Spleen (tissue), 11 donors: ENCODE results near the gene TRIM40. TPM values are rescaled to one million over a fixed set of nuclear protein-coding genes. Genes with fewer than 3 reads are reported as not detected.

Experiments used
- DNase-seq: peaks from one replicate; pipeline ENCODE4 v3.0.0-alpha.2; 2020
- H3K27ac ChIP-seq, 8 donors: fragments of 200-600 bp; sonication (generic) in 7 of 8; 1 replicate in 4 of 8; 2 replicates in 4 of 8; pipeline versions ENCODE4 v1.5.0 to v1.8.0; 2016 to 2021; ENCODE audit warnings: inconsistent platforms in 4 of 8, mild to moderate bottlenecking in 4 of 8, moderate library complexity in 1 of 8
- H3K27me3 ChIP-seq, 7 donors: fragments of 200-600 bp; sonication (generic) in 6 of 7; replicated peaks in 1 of 7; 1 replicate in 4 of 7; 2 replicates in 3 of 7; pipeline versions ENCODE4 v1.5.0 to v1.8.0; 2016 to 2021; ENCODE audit warnings: inconsistent platforms in 3 of 7, mild to moderate bottlenecking in 1 of 7
- H3K36me3 ChIP-seq, 6 donors: fragments of 200-600 bp; sonication (generic) in 5 of 6; 1 replicate in 4 of 6; 2 replicates in 2 of 6; pipeline versions ENCODE4 v1.5.0 to v1.8.0; 2016 to 2021; ENCODE audit warnings: inconsistent platforms in 2 of 6
- H3K4me1 ChIP-seq, 6 donors: fragments of 200-600 bp; sonication (generic) in 5 of 6; 1 replicate in 3 of 6; 2 replicates in 3 of 6; pipeline versions ENCODE4 v1.5.0 to v1.8.0; 2016 to 2021; ENCODE audit warnings: inconsistent platforms in 3 of 6
- H3K4me3 ChIP-seq, 8 donors: fragments of 200-600 bp; sonication (generic) in 7 of 8; 1 replicate in 4 of 8; 2 replicates in 4 of 8; pipeline versions ENCODE4 v1.5.0 to v1.8.0; 2016 to 2021; ENCODE audit warnings: inconsistent platforms in 4 of 8, mild to moderate bottlenecking in 4 of 8, moderate library complexity in 2 of 8
- H3K9me3 ChIP-seq, 8 donors: fragments of 200-600 bp; sonication (generic) in 7 of 8; 1 replicate in 4 of 8; 2 replicates in 4 of 8; pipeline versions ENCODE4 v1.5.0 to v1.8.0; 2016 to 2021; ENCODE audit warnings: inconsistent platforms in 4 of 8
- POLR2A ChIP-seq, 3 donors: fragments of 450-650 bp; IDR thresholded peaks; one replicate each; pipeline ENCODE4 v1.5.1; 2017; ENCODE audit warnings: antibody characterized with exemption in 3 of 3, mild to moderate bottlenecking in 1 of 3
- POLR2AphosphoS5 ChIP-seq, 3 donors: sonication (generic); formaldehyde crosslinking; IDR thresholded peaks; one replicate each; pipeline ENCODE4 v1.5.1; 2017; ENCODE audit warnings: antibody characterized with exemption in 3 of 3
- WGBS, 5 donors: extraction: QIAGEN DNeasy Blood & Tissue Kit in 3 of 5; methylation state at CpG; one replicate each; pipeline versions ENCODE4 v1.1.5 to v1.1.7; 2013 to 2018; 5-methylcytosine and 5-hydroxymethylcytosine counted together
- intact Hi-C: fragments of 100-400 bp; cut with DNase I; formaldehyde crosslinking; loops from one replicate; pipeline ENCODE4 v1.15.0; 2023; ENCODE audit warnings: low total_unique reads
- polyA plus RNA-seq, 3 donors: library from polyadenylated mRNA; stranded (reverse); fragments of 200-250 nt; gene quantifications; one replicate each; pipeline ENCODE4 v1.2.1, GENCODE V29; 2013
- total RNA-seq, 7 donors: library from RNA; depleted of rRNA in 3 of 7; stranded (reverse); fragments of >200 nt in 3 of 7; fragmentation: NEBNext Ultra II Directional in 4 of 7; extraction: Animal tissue kit (Norgen Biotek cat#: 25700) in 4 of 7; gene quantifications; one replicate each; pipeline versions ENCODE4 v1.1.0 to v1.2.1, GENCODE V29; 2016 to 2021
- TF ChIP-seq, protein P1 (sequence below), 11 experiments: fragments of 200-600 bp in 7 of 11; fragments of 450-650 bp in 4 of 11; sonication (generic) in 4 of 11; IDR thresholded peaks in 8 of 11; conservative IDR thresholded peaks in 3 of 11; 1 replicate in 7 of 11; 2 replicates in 4 of 11; pipeline versions ENCODE4 v1.4.0 to v1.8.0; 2016 to 2021; ENCODE audit warnings: antibody characterized with exemption in 11 of 11, inconsistent platforms in 4 of 11, mild to moderate bottlenecking in 1 of 11
- donor health status: healthy with polysubstance abuse.
- donor health status: DM: no; HTN: no; CAD: no; lungs with moderate emphysema.
- donor health status: DM: no; HTN: no; CAD: no.
- donor health status: Bipolar disorder and iron deficiency.
- donor health status: healthy.
- donor health status: DM: no; HTN: no; CAD: no.
- donor health status: DM: yes; HTN: yes; CAD: no.

Gene TRIM40
- total and polyA plus RNA-seq, 10 donors, result 0.20 to 1.0 (median 0.29) TPM; not detected in 7

DNA sequence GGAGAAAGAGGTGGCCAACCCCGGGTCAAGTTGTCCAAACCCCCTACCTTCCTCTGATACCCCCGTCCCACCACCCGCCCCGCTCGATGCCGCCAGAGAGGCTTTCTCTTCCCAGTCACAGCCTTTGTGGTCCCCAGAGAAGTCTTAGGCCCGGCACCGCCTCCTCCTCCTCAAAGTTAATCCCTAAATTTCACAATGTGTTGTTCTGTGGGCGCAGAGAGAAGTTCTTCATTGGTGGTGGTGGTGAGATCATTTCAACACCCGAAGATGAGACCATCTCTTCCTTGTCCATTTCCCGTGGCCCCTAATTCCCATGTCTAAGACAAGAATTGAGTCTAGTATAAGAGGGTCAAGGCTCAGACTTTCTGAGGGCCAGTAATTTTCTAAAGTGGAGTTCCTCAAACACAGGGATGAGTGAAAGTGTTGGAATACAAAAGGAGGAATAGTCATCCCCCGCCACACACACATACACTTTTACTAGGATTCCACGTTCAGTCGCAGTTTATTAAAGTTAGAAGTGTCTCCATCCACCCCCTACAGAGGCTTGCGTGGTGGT lies 33.4 kb upstream of the TRIM40 start:
- 34 to 52% (median 44%) methylated on average over 15 of the region's 15 CpGs for WGBS, 5 donors
- no peak for TF ChIP-seq POLR2AphosphoS5 (IDR thresholded peaks at IDR 0.05)
- TF ChIP-seq, protein P1, sequence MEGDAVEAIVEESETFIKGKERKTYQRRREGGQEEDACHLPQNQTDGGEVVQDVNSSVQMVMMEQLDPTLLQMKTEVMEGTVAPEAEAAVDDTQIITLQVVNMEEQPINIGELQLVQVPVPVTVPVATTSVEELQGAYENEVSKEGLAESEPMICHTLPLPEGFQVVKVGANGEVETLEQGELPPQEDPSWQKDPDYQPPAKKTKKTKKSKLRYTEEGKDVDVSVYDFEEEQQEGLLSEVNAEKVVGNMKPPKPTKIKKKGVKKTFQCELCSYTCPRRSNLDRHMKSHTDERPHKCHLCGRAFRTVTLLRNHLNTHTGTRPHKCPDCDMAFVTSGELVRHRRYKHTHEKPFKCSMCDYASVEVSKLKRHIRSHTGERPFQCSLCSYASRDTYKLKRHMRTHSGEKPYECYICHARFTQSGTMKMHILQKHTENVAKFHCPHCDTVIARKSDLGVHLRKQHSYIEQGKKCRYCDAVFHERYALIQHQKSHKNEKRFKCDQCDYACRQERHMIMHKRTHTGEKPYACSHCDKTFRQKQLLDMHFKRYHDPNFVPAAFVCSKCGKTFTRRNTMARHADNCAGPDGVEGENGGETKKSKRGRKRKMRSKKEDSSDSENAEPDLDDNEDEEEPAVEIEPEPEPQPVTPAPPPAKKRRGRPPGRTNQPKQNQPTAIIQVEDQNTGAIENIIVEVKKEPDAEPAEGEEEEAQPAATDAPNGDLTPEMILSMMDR (IDR thresholded peaks at IDR 0.05 in 8 of 11, conservative IDR thresholded peaks at IDR 0.05 in 3 of 11), result no peak
- no peak for TF ChIP-seq POLR2A (IDR thresholded peaks at IDR 0.05)
- intact Hi-C loops, result no loop called here
- Histone ChIP-seq H3K4me3 (peak overlapping the region in 6 of 8 donors; percentile 31 to 69 (median 43)), H3K9me3 (no peaks in the 10 kb centered on the region), H3K27me3 (peaks cover 0 to 91% (median 37%) of the 10 kb centered on the region in 7 donors), H3K27ac (peak overlapping the region in 7 of 8 donors; percentile 50 to 67 (median 60)), H3K4me1 (peaks cover 24 to 41% (median 33%) of the 10 kb centered on the region in 6 donors), H3K36me3 (no peaks in the 10 kb centered on the region)
- no peak for DNase-seq

DNA sequence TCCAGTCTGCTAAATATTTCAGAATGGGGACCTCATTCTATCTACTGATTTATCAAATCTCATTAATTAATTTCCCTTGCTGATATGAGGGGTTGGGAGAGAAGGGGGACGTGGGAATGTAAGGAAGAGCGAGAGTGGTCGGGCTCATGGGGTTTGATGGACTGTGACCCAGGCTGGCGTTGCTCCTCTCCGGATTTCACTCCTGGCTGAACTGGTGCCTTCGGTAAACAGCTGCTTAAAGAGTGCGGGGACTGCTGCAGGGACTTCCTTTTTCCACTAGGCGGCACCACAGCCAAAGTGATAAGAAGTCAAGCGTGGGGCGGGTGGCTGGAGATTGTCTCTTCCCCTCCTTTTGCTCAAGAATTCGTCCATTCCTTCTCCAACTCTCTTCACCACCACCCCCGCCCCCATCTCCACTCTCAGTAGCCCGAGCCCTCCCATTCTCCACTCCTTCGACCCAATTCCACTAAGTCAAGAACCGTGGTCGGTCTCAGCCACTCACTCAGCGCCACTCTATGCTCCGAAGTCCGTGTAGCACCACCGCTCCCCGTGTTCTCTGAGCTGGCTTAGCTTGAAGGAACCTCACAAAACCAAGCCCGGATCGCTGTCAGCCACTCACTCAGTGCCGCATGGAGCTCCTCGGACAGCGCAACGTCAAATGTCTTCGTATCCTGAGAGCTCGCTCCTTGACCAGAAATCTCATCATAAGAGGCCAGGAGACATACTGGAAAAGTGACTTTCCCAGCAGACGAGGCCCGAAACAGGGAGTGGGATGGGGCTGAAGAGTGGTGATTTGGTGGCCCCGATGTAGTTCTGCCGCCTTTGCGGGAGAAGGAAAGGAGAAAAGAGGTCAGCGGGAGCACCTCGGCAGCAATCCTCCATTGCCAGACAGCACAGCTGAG lies 32.7 kb upstream of the TRIM40 start:
- intact Hi-C loops, result no loop called here
- TF ChIP-seq POLR2AphosphoS5 (IDR thresholded peaks at IDR 0.05), result peak in 2 of 3 donors; percentile 30 to 47
- TF ChIP-seq, protein P1 (IDR thresholded peaks at IDR 0.05 in 8 of 11, conservative IDR thresholded peaks at IDR 0.05 in 3 of 11), result peak; percentile 85 to 95 (median 93)
- no peak for TF ChIP-seq POLR2A (IDR thresholded peaks at IDR 0.05)
- Histone ChIP-seq H3K4me3 (peak overlapping the region; percentile 6 to 69 (median 26)), H3K27ac (peak overlapping the region in 7 of 8 donors; percentile 50 to 67 (median 60)), H3K36me3 (no peaks in the 10 kb centered on the region), H3K27me3 (peaks cover 0 to 91% (median 41%) of the 10 kb centered on the region in 7 donors), H3K9me3 (no peaks in the 10 kb centered on the region), H3K4me1 (peaks cover 24 to 41% (median 33%) of the 10 kb centered on the region in 6 donors)
- 2 to 6% (median 2%) methylated on average over 36 of the region's 36 CpGs for WGBS, 5 donors
- peak; percentile 91 for DNase-seq

DNA sequence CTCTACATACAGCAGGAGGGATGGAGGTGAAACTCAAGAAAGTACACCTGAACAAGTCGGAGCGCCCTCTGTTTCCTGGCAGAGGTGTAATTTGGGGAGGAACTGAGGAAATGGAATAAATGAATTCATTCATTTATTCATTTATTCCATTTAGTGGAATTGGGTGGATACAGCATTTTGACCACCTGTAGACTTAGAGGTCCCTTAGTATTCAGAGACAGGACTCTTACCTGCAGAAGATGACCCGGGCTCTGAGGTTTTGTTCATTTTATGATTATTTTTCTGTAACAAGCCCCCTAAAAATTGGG lies 32.1 kb upstream of the TRIM40 start:
- no peaks in the 10 kb centered on the region for H3K9me3 ChIP-seq
- peaks cover 0 to 91% (median 41%) of the 10 kb centered on the region in 7 donors for H3K27me3 ChIP-seq
- H3K4me3 ChIP-seq, result peak overlapping the region in 5 of 8 donors; percentile 23 to 69 (median 27)
- no peaks in the 10 kb centered on the region for H3K36me3 ChIP-seq
- no peak overlapping the region for H3K27ac ChIP-seq
- DNase-seq, result no peak
- peaks cover 24 to 41% (median 33%) of the 10 kb centered on the region in 6 donors for H3K4me1 ChIP-seq
- intact Hi-C loops, result no loop called here
- WGBS, 5 donors, result 35 to 45% (median 38%) methylated on average over 3 of the region's 3 CpGs
- TF ChIP-seq POLR2A (IDR thresholded peaks at IDR 0.05) (no peak), POLR2AphosphoS5 (IDR thresholded peaks at IDR 0.05) (no peak)
- TF ChIP-seq, protein P1 (IDR thresholded peaks at IDR 0.05 in 8 of 11, conservative IDR thresholded peaks at IDR 0.05 in 3 of 11), result no peak

DNA sequence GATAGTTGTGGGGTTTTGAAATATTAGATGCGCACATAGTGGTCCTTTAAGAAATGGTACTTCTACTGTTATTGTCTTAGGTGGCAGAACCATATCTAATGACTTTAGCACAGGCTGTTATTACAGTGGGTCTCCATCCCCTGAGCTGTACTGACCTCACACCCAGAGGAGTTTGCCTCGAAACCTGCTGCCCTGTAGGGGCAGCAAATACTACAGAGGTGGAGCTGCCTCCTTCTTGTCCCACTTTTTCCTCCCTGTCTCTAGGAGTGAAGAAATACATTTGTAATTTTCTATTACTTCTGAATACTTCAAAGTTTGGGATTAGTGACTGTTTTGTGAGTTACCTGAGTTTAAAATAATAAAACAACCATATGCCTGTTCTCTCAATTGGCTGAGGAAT lies 31.3 kb upstream of the TRIM40 start:
- peaks cover 0 to 91% (median 34%) of the 10 kb centered on the region in 7 donors for H3K27me3 ChIP-seq
- WGBS, 5 donors, result 80 to 90% (median 83%) methylated on average over 2 of the region's 2 CpGs
- intact Hi-C loops, result no loop called here

More for the DNA sequence above, 31.3 kb upstream of the TRIM40 start:
- Histone ChIP-seq H3K36me3 (no peaks in the 10 kb centered on the region), H3K9me3 (no peaks in the 10 kb centered on the region), H3K4me1 (peaks cover 24 to 41% (median 33%) of the 10 kb centered on the region in 6 donors), H3K27ac (no peak overlapping the region), H3K4me3 (no peak overlapping the region)
- no peak for DNase-seq
- no peak for TF ChIP-seq POLR2AphosphoS5 (IDR thresholded peaks at IDR 0.05)
- no peak for TF ChIP-seq POLR2A (IDR thresholded peaks at IDR 0.05)
- TF ChIP-seq, protein P1 (IDR thresholded peaks at IDR 0.05 in 8 of 11, conservative IDR thresholded peaks at IDR 0.05 in 3 of 11), result no peak
